ENCODE data around the gene ASB15. TPM values are rescaled to one million over a fixed set of nuclear protein-coding genes. Genes with fewer than 3 reads are reported as not detected.

Gene ASB15
- total and polyA plus RNA-seq, 2 of the 8 experiments (the other 6 are each of a cell fraction or from before 2014, with no cell fraction given): not detected

- Histone ChIP-seq H3K14ac (ENCODE audit: insufficient read length) (no peak overlapping the region), H4K8ac (ENCODE audit: extremely low read depth, insufficient read depth, low read length) (no peak overlapping the region), H2BK12ac (ENCODE audit: low read depth, low read length) (no peak overlapping the region), H3K79me1 (ENCODE audit: low read depth, low read length) (peaks cover 2% of the 10 kb centered on the region; the same call in 1 of the 2 replicates), H3K4me2 (ENCODE audit: insufficient read depth in 1 of 2, low read depth in 2 of 2, low read length in 2 of 2) (no peak overlapping the region), H3K4ac (replicated peaks; ENCODE audit: insufficient read length, low read depth, low read length) (no peak overlapping the region), H4K5ac (ENCODE audit: insufficient read length, low read depth, low read length) (no peak overlapping the region), H2BK20ac (ENCODE audit: low read length) (no peak overlapping the region), H3K9me3 (ENCODE audit: insufficient read depth in 2 of 2, low read depth in 1 of 2, low read length in 1 of 2) (no peaks in the 10 kb centered on the region), H2BK15ac (ENCODE audit: low read length) (no peak overlapping the region), H2AK5ac (ENCODE audit: low read depth, low read length) (no peak overlapping the region), H3K23me2 (ENCODE audit: low read depth, low read length) (peaks cover 7% of the 10 kb centered on the region), H4K20me1 (replicated peaks in 1 of 2; ENCODE audit: control insufficient read depth in 1 of 2, insufficient read depth in 2 of 2, low read length in 2 of 2) (no peaks in the 10 kb centered on the region), H3K27ac (ENCODE audit: low read depth, low read length) (no peak overlapping the region), H3K4me1 (replicated peaks in 1 of 4; ENCODE audit: control insufficient read depth in 3 of 4, insufficient read depth in 4 of 4, low read length in 3 of 4) (peaks cover 0 to 5% (median under 1%) of the 10 kb centered on the region in 4 experiments; a peak in 2 of 7 replicates), H3K4me3 (ENCODE audit: extremely low read depth in 1 of 4, insufficient read depth in 2 of 4, low read depth in 3 of 4, low read length in 4 of 4) (no peak overlapping the region), H3K36me3 (ENCODE audit: control insufficient read depth in 2 of 4, insufficient read depth in 4 of 4, low read length in 3 of 4) (peaks cover 0 to 24% (median 8%) of the 10 kb centered on the region in 4 experiments; a peak in 4 of 8 replicates), H2AFZ (ENCODE audit: low read length) (no peak overlapping the region), H2BK120ac (replicated peaks; ENCODE audit: low read depth, low read length) (no peak overlapping the region), H2BK5ac (ENCODE audit: low read depth, low read length) (no peak overlapping the region), H4K91ac (replicated peaks; ENCODE audit: insufficient read length, low read length) (no peak overlapping the region), H3K27me3 (replicated peaks in 1 of 4; ENCODE audit: control insufficient read depth in 3 of 4, extremely low read depth in 1 of 4, insufficient read depth in 3 of 4, low read length in 3 of 4) (no peaks in the 10 kb centered on the region), H3K56ac (replicated peaks; ENCODE audit: insufficient read length, low read depth, low read length) (no peak overlapping the region), H3K79me2 (ENCODE audit: control insufficient read depth in 1 of 2, insufficient read depth in 2 of 2, low read length in 2 of 2) (peaks cover 10 to 46% of the 10 kb centered on the region in 2 experiments), H3K18ac (ENCODE audit: extremely low read depth, low read length) (no peak overlapping the region), H3K9ac (replicated peaks in 1 of 4; ENCODE audit: extremely low read depth in 1 of 4, low read depth in 3 of 4, low read length in 3 of 4) (no peak overlapping the region), H3K23ac (ENCODE audit: insufficient read length) (no peak overlapping the region)
- 86% methylated on average over 3 of the region's 3 CpGs; no CpG with 5 or more reads in 1 of the 2 experiments for WGBS, 2 experiments (ENCODE audit: extremely low coverage in 1 of 2, insufficient coverage in 1 of 2, insufficient read length in 1 of 2, insufficient replicate concordance in 2 of 2, low coverage in 1 of 2, low lambda C conversion rate in 2 of 2, missing lambda C conversion rate in 1 of 2)
- no peak for TF ChIP-seq CHD1 (IDR thresholded peaks at IDR 0.05; ENCODE audit: low read depth, low read length)
- TF ChIP-seq KDM4A (IDR thresholded peaks at IDR 0.05; ENCODE audit: low read depth, low read length, severe bottlenecking): no peak
- no peak for TF ChIP-seq ATF2 (IDR thresholded peaks at IDR 0.05; ENCODE audit: low read length)
- TF ChIP-seq SIRT6 (IDR thresholded peaks at IDR 0.05; ENCODE audit: low read length): no peak
- no peak for TF ChIP-seq MAX (IDR thresholded peaks at IDR 0.05)
- TF ChIP-seq RBBP5 (IDR thresholded peaks at IDR 0.05; ENCODE audit: borderline replicate concordance, low read depth, low read length): no peak
- no peak for TF ChIP-seq KDM1A (IDR thresholded peaks at IDR 0.05; ENCODE audit: borderline replicate concordance, low read length)
- TF ChIP-seq HDAC6 (IDR thresholded peaks at IDR 0.05; ENCODE audit: low read depth, low read length): no peak
- no peak for TF ChIP-seq RFX5 (IDR thresholded peaks at IDR 0.05; ENCODE audit: borderline replicate concordance, low read depth, low read length)
- no peak for TF ChIP-seq BRCA1 (IDR thresholded peaks at IDR 0.05; ENCODE audit: low read depth, low read length)
- no peak for FAIRE-seq
- no peak for DNase-seq (ENCODE audit: low read depth in 1 of 2, low spot score in 2 of 2)
- POLR2A ChIA-PET (ENCODE audit: partially characterized antibody): no interaction called here
- CTCF ChIA-PET (ENCODE audit: partially characterized antibody): interaction anchor here (0.6 to 1.0 kb wide), 2 partner anchors 55 to 1288 kb away, joined by 3 to 4 read pairs; no protein-coding TSS in a partner anchor
Observed at GRCh38 chr7:123553159-123553558, 48.5 kb upstream of the ASB15 start.
